Esophagus muscularis mucosa (tissue), 4 donors: ENCODE data around the gene MGAT1. TPM values are rescaled to one million over a fixed set of nuclear protein-coding genes. Genes with fewer than 3 reads are reported as not detected.

Experiments
- DNase-seq: peaks from one replicate; pipeline ENCODE4 v3.0.0-alpha.2; 2017; ENCODE audit errors: extremely low spot score
- H3K27ac ChIP-seq, 4 donors: fragments of 200-600 bp; sonication (generic); replicated peaks in 1 of 4; 1 replicate in 3 of 4; 2 replicates in 1 of 4; pipeline ENCODE4 v1.5.1; 2016 to 2019; ENCODE audit warnings: mild to moderate bottlenecking in 1 of 4
- H3K27me3 ChIP-seq, 4 donors: fragments of 200-600 bp; sonication (generic); one replicate each; pipeline versions ENCODE4 v1.5.1 to v1.6.0; 2016 to 2019
- H3K36me3 ChIP-seq, 4 donors: fragments of 200-600 bp; sonication (generic); one replicate each; pipeline ENCODE4 v1.5.1; 2016 to 2019
- H3K4me1 ChIP-seq, 4 donors: fragments of 200-600 bp; sonication (generic); one replicate each; pipeline ENCODE4 v1.5.1; 2016 to 2019
- H3K4me3 ChIP-seq, 4 donors: fragments of 200-600 bp; sonication (generic); 1 replicate in 2 of 4; 2 replicates in 2 of 4; pipeline ENCODE4 v1.5.1; 2016 to 2019; ENCODE audit warnings: mild to moderate bottlenecking in 4 of 4, moderate library complexity in 1 of 4
- H3K9me3 ChIP-seq, 4 donors: fragments of 200-600 bp; sonication (generic); 1 replicate in 3 of 4; 2 replicates in 1 of 4; pipeline ENCODE4 v1.5.1; 2016 to 2019
- EP300 ChIP-seq: sonication (generic); formaldehyde crosslinking; IDR thresholded peaks from one replicate; pipeline ENCODE4 v1.6.1; 2017; ENCODE audit warnings: antibody characterized with exemption
- POLR2A ChIP-seq: fragments of 450-650 bp; IDR thresholded peaks from one replicate; pipeline ENCODE4 v1.6.1; 2017; ENCODE audit warnings: antibody characterized with exemption, moderate library complexity, mild to moderate bottlenecking, low read depth
- POLR2AphosphoS5 ChIP-seq, 2 donors: sonication (generic); formaldehyde crosslinking; IDR thresholded peaks; one replicate each; pipeline ENCODE4 v1.6.1; 2017; ENCODE audit warnings: antibody characterized with exemption in 2 of 2
- WGBS: methylation state at CpG from one replicate; pipeline ENCODE4 v1.1.5; 2018; 5-methylcytosine and 5-hydroxymethylcytosine counted together
- intact Hi-C: fragments of 100-400 bp; cut with DNase I; formaldehyde crosslinking; loops from one replicate; pipeline ENCODE4 v1.15.1; 2023
- total RNA-seq, 4 donors: library from RNA; depleted of rRNA; stranded (reverse); fragments of >200 nt; gene quantifications; one replicate each; pipeline versions ENCODE4 v1.1.0 to v1.2.1, GENCODE V29; 2016
- TF ChIP-seq, protein P1 (sequence below), 3 experiments: fragments of 200-600 bp in 2 of 3; fragments of 450-650 bp in 1 of 3; sonication (generic) in 2 of 3; IDR thresholded peaks; one replicate each; pipeline ENCODE4 v1.5.1; 2017 to 2019; ENCODE audit warnings: antibody characterized with exemption in 3 of 3, mild to moderate bottlenecking in 2 of 3, moderate library complexity in 1 of 3

MGAT1 gene
- total RNA-seq, 4 donors from 2014 or later, result 132 to 205 (median 190) TPM

DNA sequence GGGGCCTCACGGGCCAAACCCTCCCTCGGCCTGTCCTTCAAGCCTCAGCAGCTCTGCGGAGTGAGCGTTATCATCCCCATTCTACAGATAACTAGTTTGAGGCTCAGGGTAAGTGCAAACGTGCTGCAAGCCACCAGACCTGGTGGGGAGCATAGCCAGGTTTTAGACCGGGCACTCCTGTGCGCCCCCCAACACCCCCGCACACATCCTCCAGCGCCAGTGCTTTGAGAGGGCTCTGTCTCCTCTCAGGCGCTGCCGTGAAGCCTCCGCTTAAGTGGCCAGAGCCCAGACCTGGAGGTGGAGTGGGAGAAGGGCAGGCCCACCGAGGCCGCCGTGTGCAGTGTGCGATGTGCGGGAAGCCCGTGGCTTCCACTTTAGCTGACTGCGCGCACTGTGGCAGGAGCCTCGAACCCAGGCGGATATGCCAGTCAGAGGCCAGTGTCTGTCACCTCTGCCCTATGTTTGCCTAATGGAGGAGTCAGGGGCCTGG, 1.6 kb upstream of the MGAT1 start:
- peaks cover 0 to 19% (median 12%) of the 10 kb centered on the region in 4 donors for H3K36me3 ChIP-seq
- peak overlapping the region; percentile 86 to 99 (median 94) for H3K4me3 ChIP-seq
- TF ChIP-seq, protein P1, sequence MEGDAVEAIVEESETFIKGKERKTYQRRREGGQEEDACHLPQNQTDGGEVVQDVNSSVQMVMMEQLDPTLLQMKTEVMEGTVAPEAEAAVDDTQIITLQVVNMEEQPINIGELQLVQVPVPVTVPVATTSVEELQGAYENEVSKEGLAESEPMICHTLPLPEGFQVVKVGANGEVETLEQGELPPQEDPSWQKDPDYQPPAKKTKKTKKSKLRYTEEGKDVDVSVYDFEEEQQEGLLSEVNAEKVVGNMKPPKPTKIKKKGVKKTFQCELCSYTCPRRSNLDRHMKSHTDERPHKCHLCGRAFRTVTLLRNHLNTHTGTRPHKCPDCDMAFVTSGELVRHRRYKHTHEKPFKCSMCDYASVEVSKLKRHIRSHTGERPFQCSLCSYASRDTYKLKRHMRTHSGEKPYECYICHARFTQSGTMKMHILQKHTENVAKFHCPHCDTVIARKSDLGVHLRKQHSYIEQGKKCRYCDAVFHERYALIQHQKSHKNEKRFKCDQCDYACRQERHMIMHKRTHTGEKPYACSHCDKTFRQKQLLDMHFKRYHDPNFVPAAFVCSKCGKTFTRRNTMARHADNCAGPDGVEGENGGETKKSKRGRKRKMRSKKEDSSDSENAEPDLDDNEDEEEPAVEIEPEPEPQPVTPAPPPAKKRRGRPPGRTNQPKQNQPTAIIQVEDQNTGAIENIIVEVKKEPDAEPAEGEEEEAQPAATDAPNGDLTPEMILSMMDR (IDR thresholded peaks at IDR 0.05), result no peak
- TF ChIP-seq POLR2AphosphoS5 (IDR thresholded peaks at IDR 0.05), result no peak
- TF ChIP-seq EP300, result no peak
- TF ChIP-seq POLR2A, result no peak
- H3K27me3 ChIP-seq, result no peaks in the 10 kb centered on the region
- peaks cover 85 to 92% (median 91%) of the 10 kb centered on the region in 4 donors for H3K4me1 ChIP-seq
- intact Hi-C loops, result no loop called here
- peak overlapping the region; percentile 97 to 100 (median 98) for H3K27ac ChIP-seq
- no peaks in the 10 kb centered on the region for H3K9me3 ChIP-seq
- 87% methylated on average over 17 of the region's 22 CpGs for WGBS
- no peak for DNase-seq

DNA sequence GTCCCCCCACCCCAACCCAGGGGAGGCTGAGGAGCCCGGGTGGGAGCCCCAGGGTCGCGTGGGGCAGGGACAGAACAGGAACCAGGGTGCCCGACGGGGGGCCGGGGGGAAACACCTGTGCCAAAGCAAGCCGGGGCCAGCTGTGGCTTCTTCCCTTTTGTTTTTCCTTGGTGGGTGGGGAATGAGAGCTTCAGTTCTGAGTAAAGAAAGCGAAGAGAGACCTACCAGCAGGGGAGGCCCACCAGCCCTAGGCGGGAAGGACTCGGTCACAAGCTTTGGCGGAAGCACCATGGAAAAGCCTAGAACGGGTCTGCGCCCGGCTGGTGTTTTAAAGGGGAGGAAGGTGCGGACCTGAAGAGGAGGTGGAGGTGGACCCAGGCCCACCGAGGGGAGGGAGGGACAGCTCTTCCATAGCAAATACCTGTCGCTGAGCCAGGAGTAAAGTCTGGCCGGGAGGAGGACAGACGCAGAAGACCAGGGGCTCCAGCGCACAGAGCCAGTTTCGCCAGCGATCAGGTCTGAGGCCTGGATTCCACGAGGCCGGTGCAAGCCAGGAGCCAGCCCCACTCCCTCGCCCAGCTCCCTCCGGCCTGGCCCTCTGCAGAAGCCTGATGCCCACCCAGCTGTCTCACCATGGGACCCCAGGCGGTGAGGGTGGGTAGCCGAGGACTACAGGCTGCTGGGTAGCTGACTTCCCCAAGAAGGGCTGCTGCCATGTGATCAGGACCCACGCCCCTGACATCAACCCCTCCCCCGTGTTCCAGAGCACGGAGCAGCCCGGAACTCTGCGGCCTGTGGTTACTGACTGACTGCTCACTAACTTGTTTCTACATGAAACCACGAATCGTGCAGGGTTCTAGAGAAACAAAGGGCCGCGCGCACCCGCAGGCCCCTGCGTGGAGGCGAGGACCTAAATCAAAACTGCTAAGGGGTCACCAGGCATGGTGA, 849 bp upstream of the MGAT1 start:
- no peak for DNase-seq
- TF ChIP-seq POLR2A, result peak; percentile 40
- peak; percentile 40 to 51 for TF ChIP-seq POLR2AphosphoS5 (IDR thresholded peaks at IDR 0.05)
- TF ChIP-seq EP300, result no peak
- TF ChIP-seq, protein P1 (IDR thresholded peaks at IDR 0.05), result no peak
- H3K36me3 ChIP-seq, result peaks cover 0 to 20% (median 12%) of the 10 kb centered on the region in 4 donors
- WGBS, result 29% methylated on average over 25 of the region's 41 CpGs
- intact Hi-C loops, result no loop called here
- H3K4me1 ChIP-seq, result peaks cover 85 to 92% (median 91%) of the 10 kb centered on the region in 4 donors
- H3K27ac ChIP-seq, result peak overlapping the region; percentile 97 to 100 (median 98)
- no peaks in the 10 kb centered on the region for H3K9me3 ChIP-seq
- peak overlapping the region; percentile 86 to 99 (median 94) for H3K4me3 ChIP-seq
- H3K27me3 ChIP-seq, result no peaks in the 10 kb centered on the region

DNA sequence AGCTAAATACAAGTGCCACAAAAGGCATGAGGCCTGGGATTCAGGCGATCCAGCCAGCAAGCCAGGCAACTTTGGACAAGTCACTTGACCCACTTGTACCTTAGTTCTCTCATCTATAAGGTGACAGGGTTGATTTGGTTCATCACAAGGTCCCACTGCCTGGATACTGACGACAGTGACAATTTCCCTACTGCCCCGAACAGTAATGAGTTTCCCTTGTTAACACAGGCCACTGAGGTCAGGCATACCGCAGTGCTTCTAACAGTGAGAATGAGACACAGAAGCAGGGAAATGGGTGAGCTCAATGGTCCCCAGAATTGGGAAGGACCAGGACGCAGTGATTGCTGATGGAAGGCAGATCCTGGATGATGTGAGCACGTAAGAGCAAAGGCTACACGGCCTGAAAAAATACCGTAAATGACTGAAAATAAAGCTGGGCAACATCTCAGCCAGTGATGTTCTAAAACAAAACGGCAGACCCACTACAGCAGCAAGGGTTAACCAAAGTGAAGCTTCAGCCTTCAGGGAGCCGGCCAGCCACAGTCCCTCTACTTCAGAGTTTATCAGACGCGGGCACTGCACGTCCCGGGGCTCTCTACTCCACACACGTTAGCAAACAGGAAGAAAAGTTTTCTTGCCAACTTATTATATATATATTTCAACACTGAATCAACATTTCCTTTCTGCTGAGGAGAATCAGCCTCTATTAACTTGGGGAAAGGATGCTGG, 846 bp downstream of the MGAT1 start:
- H3K4me1 ChIP-seq, result peaks cover 85 to 92% (median 91%) of the 10 kb centered on the region in 4 donors
- TF ChIP-seq, protein P1 (IDR thresholded peaks at IDR 0.05), result no peak
- TF ChIP-seq EP300, result no peak
- no peak for TF ChIP-seq POLR2A
- no peak for TF ChIP-seq POLR2AphosphoS5 (IDR thresholded peaks at IDR 0.05)

DNA sequence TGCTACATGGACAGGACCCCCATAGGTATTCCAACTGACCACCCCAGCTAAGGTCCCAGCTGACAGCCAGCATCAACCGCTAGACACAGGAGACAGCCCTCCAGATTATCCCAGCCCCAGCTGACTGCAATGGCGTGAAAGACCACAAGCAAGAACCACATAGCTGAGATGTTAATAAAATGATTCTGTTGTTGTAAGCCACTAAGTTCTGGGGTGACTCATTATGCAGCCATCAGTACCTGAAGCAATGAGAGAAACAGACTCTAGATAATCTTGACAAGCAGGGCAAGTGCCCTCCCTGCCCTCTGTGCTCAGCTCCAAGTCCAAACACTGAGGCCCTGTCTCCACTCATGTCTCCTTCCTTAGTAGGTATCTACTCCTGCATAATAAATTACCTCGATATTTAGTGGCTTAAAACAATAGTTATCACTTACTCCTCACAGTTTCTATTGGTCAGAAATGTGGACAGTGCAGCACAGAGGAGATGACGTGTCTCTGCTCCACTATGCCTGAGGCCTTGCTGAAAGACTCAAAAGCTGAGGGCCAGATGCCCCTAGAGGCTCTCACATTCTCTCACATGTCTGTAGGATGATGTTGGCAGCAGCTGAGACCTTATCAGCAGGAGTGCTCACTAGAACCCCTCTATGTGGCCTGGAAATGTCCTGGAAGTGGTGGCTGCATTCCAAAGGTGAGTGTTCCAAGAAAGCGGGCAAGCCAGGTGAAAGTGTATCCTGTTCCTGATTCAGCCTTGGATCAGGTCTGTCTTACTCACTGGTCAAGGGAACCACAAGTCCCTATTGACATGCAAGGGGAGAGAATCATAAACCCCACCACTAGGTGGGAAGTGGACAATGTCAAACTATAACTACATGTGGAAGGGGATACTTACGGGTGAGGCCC, 2.5 kb downstream of the MGAT1 start:
- H3K4me1 ChIP-seq, result peaks cover 83 to 91% (median 89%) of the 10 kb centered on the region in 4 donors
- no peak for DNase-seq
- TF ChIP-seq POLR2AphosphoS5 (IDR thresholded peaks at IDR 0.05) (no peak), EP300 (no peak), POLR2A (no peak)
- TF ChIP-seq, protein P1 (IDR thresholded peaks at IDR 0.05), result no peak
- peak overlapping the region in 3 of 4 donors; percentile 21 to 98 (median 30) for H3K4me3 ChIP-seq
- no peaks in the 10 kb centered on the region for H3K27me3 ChIP-seq
- peaks cover 0 to 22% (median 13%) of the 10 kb centered on the region in 4 donors for H3K36me3 ChIP-seq
- H3K9me3 ChIP-seq, result no peaks in the 10 kb centered on the region
- intact Hi-C loops, result no loop called here
- 69% methylated on average over 6 of the region's 6 CpGs for WGBS
- H3K27ac ChIP-seq, result peak overlapping the region; percentile 97 to 100 (median 98)

More for the DNA sequence above, 846 bp downstream of the MGAT1 start:
- H3K36me3 ChIP-seq, result peaks cover 0 to 19% (median 9%) of the 10 kb centered on the region in 4 donors
- no peaks in the 10 kb centered on the region for H3K9me3 ChIP-seq
- no peak for DNase-seq
- peak overlapping the region; percentile 86 to 99 (median 94) for H3K4me3 ChIP-seq
- intact Hi-C loops, result loop anchor here (1.0 kb wide), 1 partner anchor 16 kb away; no protein-coding TSS in a partner anchor
- WGBS, result 10% methylated on average over 15 of the region's 15 CpGs
- H3K27ac ChIP-seq, result peak overlapping the region; percentile 97 to 100 (median 98)
- H3K27me3 ChIP-seq, result no peaks in the 10 kb centered on the region
